OCI-LY7 (cell line): ENCODE results near the gene ZNF775. TPM values are rescaled to one million over a fixed set of nuclear protein-coding genes. Genes with fewer than 3 reads are reported as not detected.

Experiments used
- BruUV-seq: library from RNA; stranded (reverse); fragments of 400-500 nt; replicated peaks from 2 replicates; lab custom pipeline; 2021; lab: Mats Ljungman, UMichigan
- CTCF ChIA-PET: fragments of 300-600 bp; sonication (Branson Sonifier 250); formaldehyde crosslinking; loops from one replicate; lab custom pipeline; 2022; ENCODE audit warnings: antibody characterized with exemption; ENCODE audit not compliant: unreplicated experiment; lab: Charles Lee
- POLR2A ChIA-PET: fragments of 300-600 bp; sonication (Branson Sonifier 250); formaldehyde crosslinking; loops from one replicate; lab custom pipeline; 2022; ENCODE audit warnings: antibody characterized with exemption; lab: Charles Lee
- DNase-seq: peaks from one replicate; pipeline ENCODE4 v3.0.0-alpha.2; 2015; ENCODE audit warnings: low spot score
- H2AFZ ChIP-seq: fragments of 200-600 bp; sonication (generic), shearing (Covaris generic); 2 replicates; pipeline ENCODE4 v1.6.1; 2014; ENCODE audit warnings: mild to moderate bottlenecking, antibody characterized with exemption, low read length, moderate library complexity
- H3K27ac ChIP-seq: fragments of 200-600 bp; sonication (generic); 2 replicates; pipeline ENCODE4 v1.5.1; 2014; ENCODE audit warnings: mixed run types, low read depth, mild to moderate bottlenecking, moderate library complexity, low read length, inconsistent platforms; ENCODE audit not compliant: poor library complexity, severe bottlenecking
- H3K36me3 ChIP-seq: fragments of 200-600 bp; sonication (generic); 2 replicates; pipeline ENCODE4 v1.6.1; 2014; ENCODE audit warnings: mild to moderate bottlenecking, antibody characterized with exemption, low read length, moderate library complexity, mixed read lengths; ENCODE audit not compliant: insufficient read depth
- H3K4me1 ChIP-seq: fragments of 200-600 bp; sonication (generic); 2 replicates; pipeline ENCODE4 v1.5.1; 2014; ENCODE audit warnings: mild to moderate bottlenecking, low read length; ENCODE audit not compliant: insufficient read depth, poor library complexity, severe bottlenecking
- H3K4me2 ChIP-seq: fragments of 200-600 bp; sonication (generic); 2 replicates; pipeline ENCODE4 v1.6.1; 2014; ENCODE audit warnings: mild to moderate bottlenecking, low read length
- H3K4me3 ChIP-seq: fragments of 200-600 bp; sonication (generic); 2 replicates; pipeline ENCODE4 v1.5.1; 2014; ENCODE audit warnings: mild to moderate bottlenecking, low read depth, low read length; ENCODE audit not compliant: poor library complexity, severe bottlenecking
- H3K79me2 ChIP-seq: fragments of 200-600 bp; sonication (generic); 2 replicates; pipeline ENCODE4 v1.6.1; 2016; ENCODE audit warnings: low read depth, mild to moderate bottlenecking, low read length, moderate library complexity, mixed read lengths; ENCODE audit not compliant: insufficient read depth
- H3K9me2 ChIP-seq: fragments of 200-600 bp; sonication (generic); 2 replicates; pipeline ENCODE4 v1.6.1; 2016; ENCODE audit warnings: mild to moderate bottlenecking, low read length, mixed read lengths; ENCODE audit not compliant: insufficient read depth
- H3K9me3 ChIP-seq: fragments of 200-600 bp; sonication (generic); 2 replicates; pipeline ENCODE4 v1.6.1; 2014; ENCODE audit warnings: mild to moderate bottlenecking, mixed run types, low read length, mixed read lengths
- H4K20me1 ChIP-seq: fragments of 200-600 bp; sonication (generic); 2 replicates; pipeline ENCODE4 v1.6.1; 2014; ENCODE audit warnings: mild to moderate bottlenecking, antibody characterized with exemption, low read length, moderate library complexity, mixed read lengths; ENCODE audit not compliant: insufficient read depth
- CTCF ChIP-seq: fragments of 200-600 bp; sonication (generic); conservative IDR thresholded peaks from 2 replicates; pipeline ENCODE4 v1.5.1; 2014; ENCODE audit warnings: mild to moderate bottlenecking, antibody characterized with exemption, low read length, moderate library complexity, mixed read lengths
- EZH2phosphoT487 ChIP-seq: fragments of 200-600 bp; sonication (generic); IDR thresholded peaks from 2 replicates; pipeline ENCODE4 v1.6.1; 2018; ENCODE audit warnings: low read depth, borderline replicate concordance, mild to moderate bottlenecking, mixed run types, antibody characterized with exemption, low read length, moderate library complexity, mixed read lengths
- intact Hi-C: fragments of 100-400 bp; cut with micrococcal nuclease; formaldehyde crosslinking; loops from one replicate; pipeline ENCODE4 v1.10.0; 2022; ENCODE audit not compliant: unreplicated experiment
- total RNA-seq, 2 experiments: library from RNA; depleted of rRNA in 1 of 2; stranded (reverse); fragments of >200 nt in 1 of 2; shearing (Covaris generic) in 1 of 2; gene quantifications; 2 replicates each; pipeline ENCODE4 v1.2.3, GENCODE V29; 2014 to 2022

Gene ZNF775
- total RNA-seq, 2 experiments from 2014 or later, result 4.7 to 6.5 TPM

DNA sequence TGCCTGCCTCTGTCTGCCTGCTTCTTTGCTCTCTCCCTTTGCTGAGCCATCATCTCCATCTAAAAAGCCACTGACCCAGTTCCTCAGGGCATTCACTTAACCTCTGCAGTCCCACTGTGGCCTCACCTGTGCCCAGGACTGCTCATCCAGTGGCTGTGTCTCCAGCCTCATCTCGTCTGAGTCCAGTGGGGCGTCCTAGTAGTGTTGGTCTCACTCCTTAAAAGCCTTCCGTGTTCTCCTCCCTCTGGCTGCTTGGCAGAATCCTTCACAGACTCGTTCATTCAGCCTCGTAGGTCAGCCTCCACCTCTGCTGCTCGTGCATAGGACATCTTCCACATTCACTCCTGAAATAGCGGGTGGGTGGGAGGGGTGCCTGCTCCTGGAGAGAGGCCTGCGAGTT lies 45.0 kb upstream of the ZNF775 start:
- Histone ChIP-seq H3K9me3 (no peaks in the 10 kb centered on the region), H4K20me1 (no peaks in the 10 kb centered on the region), H3K4me3 (no peak overlapping the region), H3K9me2 (no peaks in the 10 kb centered on the region), H3K79me2 (no peaks in the 10 kb centered on the region), H3K4me2 (no peak overlapping the region), H3K4me1 (no peaks in the 10 kb centered on the region), H3K27ac (no peak overlapping the region), H2AFZ (no peak overlapping the region), H3K36me3 (no peaks in the 10 kb centered on the region)
- no TSS peak for BruUV-seq
- DNase-seq, result no peak
- ChIA-PET POLR2A (no interaction called here), CTCF (no interaction called here)
- intact Hi-C loops, result no loop called here
- no peak for TF ChIP-seq CTCF
- TF ChIP-seq EZH2phosphoT487, result no peak

DNA sequence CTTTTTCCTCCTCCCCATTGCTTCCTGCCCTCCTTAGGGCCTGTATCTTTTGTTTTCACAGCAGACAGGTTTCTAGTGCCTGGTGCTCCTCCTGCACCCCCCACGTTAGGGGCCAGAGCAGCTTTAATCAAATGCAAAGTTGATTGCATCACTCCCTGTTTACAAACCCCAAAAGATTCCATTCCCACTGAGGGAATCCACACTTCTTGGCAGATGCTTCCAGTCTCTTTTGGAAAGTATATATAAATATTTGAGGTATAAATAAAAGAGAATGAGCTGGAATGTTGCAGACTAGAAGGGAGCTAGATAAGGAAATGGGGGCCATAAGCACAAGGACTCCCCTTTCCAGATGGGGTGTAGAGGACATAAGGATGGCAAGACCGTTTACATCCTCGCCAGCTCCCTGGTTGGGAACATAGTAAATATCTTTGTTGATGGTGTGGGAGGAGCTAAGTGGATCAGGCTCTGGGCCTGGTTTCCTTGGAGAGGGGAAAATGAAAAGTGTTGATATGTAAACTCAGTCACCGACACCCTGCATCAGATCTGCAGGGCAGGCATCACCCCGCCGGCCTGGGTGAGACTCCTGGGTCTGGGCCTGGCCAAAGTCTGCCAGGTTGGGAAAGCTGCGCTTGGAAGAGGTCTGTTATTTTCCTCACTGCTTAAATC lies 43.9 kb upstream of the ZNF775 start:
- no peak overlapping the region for H3K27ac ChIP-seq
- H3K9me3 ChIP-seq, result no peaks in the 10 kb centered on the region
- no peaks in the 10 kb centered on the region for H3K79me2 ChIP-seq
- H3K9me2 ChIP-seq, result no peaks in the 10 kb centered on the region
- H2AFZ ChIP-seq, result no peak overlapping the region
- no TSS peak for BruUV-seq
- no peak for DNase-seq
- CTCF ChIA-PET, result no interaction called here
- no peak overlapping the region for H3K4me2 ChIP-seq
- H4K20me1 ChIP-seq, result no peaks in the 10 kb centered on the region
- intact Hi-C loops, result no loop called here
- H3K4me1 ChIP-seq, result no peaks in the 10 kb centered on the region
- TF ChIP-seq EZH2phosphoT487, result no peak
- no peak for TF ChIP-seq CTCF
- POLR2A ChIA-PET, result interaction anchor here (0.8 kb wide), 1 partner anchor 759 kb away, joined by 3 read pairs; no protein-coding TSS in a partner anchor
- no peaks in the 10 kb centered on the region for H3K36me3 ChIP-seq
- H3K4me3 ChIP-seq, result no peak overlapping the region

- no peaks in the 10 kb centered on the region for H4K20me1 ChIP-seq
- no peaks in the 10 kb centered on the region for H3K79me2 ChIP-seq
- no peaks in the 10 kb centered on the region for H3K9me3 ChIP-seq
- no peak overlapping the region for H3K27ac ChIP-seq
- POLR2A ChIA-PET, result interaction anchor here (0.8 kb wide), 1 partner anchor 758 kb away, joined by 3 read pairs; no protein-coding TSS in a partner anchor
- H3K4me1 ChIP-seq, result no peaks in the 10 kb centered on the region
- no peak overlapping the region for H2AFZ ChIP-seq
- H3K4me3 ChIP-seq, result no peak overlapping the region
- DNase-seq, result no peak
- H3K9me2 ChIP-seq, result no peaks in the 10 kb centered on the region
- CTCF ChIA-PET, result no interaction called here
- H3K36me3 ChIP-seq, result no peaks in the 10 kb centered on the region
- no peak for TF ChIP-seq CTCF
- TF ChIP-seq EZH2phosphoT487, result no peak
- intact Hi-C loops, result no loop called here
- no TSS peak for BruUV-seq
- H3K4me2 ChIP-seq, result no peak overlapping the region
These were observed 43.4 kb upstream of the ZNF775 start for GRCh38 chr7:150335774-150336112.
